TTC549 (cell line): ENCODE results near the gene ZNF528.

Experiments used
- FAIRE-seq: peaks from 2 replicates; lab custom pipeline; 2012; peaks lifted over from hg19 to GRCh38; lab: Jason Lieb, UNC

The ZNF528 gene

DNA sequence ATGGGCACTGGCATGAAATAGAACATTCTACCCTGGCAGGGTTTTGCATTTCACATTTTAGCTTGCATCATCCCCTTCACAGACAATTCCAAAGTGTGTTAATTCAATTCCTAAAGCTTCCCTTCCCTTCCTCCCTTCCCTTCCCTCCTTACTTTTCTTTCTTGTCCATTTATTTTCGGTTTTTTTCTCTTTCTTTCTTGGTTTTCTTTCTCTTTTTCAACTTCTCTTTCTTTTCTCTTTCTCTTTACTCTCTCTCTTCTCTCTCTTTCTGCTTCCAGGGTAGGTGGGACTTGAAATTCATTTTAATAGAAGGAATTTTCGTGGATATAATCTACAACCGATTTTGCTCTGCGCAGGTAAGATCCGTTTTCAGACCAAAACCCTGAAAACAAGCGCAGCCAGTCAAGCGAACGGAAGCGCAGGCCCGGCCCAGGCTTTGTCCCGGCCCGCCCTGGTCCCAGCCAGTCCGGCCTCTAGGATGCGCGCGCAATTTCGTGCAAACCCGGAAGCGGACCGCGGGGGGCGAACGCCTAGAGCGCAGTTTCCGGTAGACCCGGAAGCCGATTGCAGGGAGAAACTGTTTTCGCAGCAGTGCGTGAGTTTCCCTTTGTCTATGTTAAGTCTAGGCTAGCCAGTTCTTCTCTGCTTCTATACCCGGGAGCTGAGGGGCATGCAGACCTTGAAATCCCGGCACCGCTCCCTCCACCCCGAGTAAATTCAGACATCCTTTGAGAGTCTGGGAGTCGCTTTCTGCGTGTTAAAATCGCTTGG, at the start of gene ZNF528:
Gene ZNF528 (plus strand): TSS at position 540 of the 771 bp plus-strand sequence. CDS start 4,165 bp downstream, outside the sequence.
- FAIRE-seq, result no peak

- FAIRE-seq, result no peak
Observed at GRCh38 chr19:52351512-52351911, 46.1 kb upstream of the ZNF528 start.

DNA sequence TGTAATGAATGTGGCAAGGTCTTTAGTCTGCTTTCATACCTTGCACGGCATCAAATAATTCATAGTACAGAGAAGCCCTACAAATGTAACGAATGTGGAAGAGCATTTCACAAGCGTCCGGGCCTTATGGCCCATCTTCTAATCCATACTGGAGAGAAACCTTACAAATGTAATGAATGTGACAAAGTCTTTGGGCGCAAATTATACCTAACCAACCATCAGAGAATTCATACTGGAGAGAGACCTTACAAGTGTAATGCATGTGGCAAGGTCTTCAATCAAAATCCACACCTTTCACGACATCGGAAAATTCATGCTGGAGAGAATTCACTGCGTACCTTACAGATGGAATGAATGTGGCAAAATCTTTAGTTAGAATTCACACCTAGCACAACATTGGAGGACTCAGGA, 31.2 kb upstream of the ZNF528 start:
- FAIRE-seq, result no peak

DNA sequence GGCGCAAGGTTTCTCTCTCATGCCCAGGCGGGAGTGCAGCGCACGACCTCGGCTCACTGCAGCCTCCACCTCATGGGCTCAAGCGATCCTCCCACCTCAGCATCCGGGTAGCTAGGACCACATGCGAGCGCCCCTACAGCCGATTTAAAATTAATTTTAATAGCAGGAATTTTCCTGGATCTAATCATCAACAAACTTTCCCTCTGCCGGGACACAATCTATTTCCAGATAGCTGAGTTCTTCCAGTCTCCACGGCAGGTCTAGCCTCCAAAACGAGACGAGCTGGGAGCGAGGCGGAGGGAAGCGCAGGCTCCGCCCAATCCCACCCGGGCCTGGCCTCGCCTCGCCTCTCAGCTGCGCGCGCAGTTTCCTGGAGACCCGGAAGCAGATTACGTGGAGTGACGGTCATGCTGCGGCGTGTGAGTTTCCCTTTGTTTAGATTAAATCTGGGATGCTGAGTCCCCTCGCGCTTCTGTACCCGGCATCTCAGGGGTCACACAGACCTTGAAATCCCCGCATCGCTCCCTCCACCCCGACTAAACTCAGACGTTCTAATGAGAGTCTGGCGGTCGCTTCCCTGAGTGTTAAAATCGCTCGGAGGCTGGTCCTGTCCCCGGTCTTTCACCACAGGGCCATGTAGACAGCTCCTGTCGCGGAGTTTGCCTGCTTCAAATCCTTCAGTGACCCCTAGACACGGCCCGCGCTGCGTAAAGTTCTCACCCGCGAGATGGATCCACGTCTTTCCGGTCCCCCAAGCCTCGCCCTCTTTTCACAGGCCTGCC, 27.9 kb upstream of the ZNF528 start, which contains the start of gene ZNF880:
Gene ZNF880 (plus strand): TSS at position 365 of the 782 bp plus-strand sequence. CDS start 43 bp downstream, at position 408.
- no peak for FAIRE-seq

DNA sequence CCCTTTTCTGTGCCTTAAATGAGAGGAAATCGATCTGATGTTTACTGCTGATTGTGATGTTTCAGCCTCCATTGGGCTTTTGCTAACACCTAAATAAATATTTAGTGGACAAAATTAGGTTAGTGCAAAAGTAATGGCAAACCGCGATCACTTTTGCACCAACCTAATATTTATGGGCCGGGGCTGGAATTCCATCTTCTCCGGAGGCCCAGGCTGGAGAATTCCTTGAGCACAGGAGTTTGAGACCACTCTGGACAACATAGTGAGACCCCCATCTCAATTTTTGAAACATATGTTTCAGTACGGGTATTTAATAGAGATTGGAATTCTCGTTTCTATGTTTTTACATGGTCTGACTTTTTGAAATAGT, 27.3 kb upstream of the ZNF528 start:
- no peak for FAIRE-seq

GRCh38 chr19:52391135-52391534, 6.5 kb upstream of the ZNF528 start:
- FAIRE-seq, result no peak

- no peak for FAIRE-seq
Observed at GRCh38 chr19:52398081-52398441, 412 bp downstream of the ZNF528 start.

- no peak for FAIRE-seq
Observed at GRCh38 chr19:52410276-52410675, 12.6 kb downstream of the ZNF528 start.

GRCh38 chr19:52415711-52416110, 18.1 kb downstream of the ZNF528 start:
- no peak for FAIRE-seq

DNA sequence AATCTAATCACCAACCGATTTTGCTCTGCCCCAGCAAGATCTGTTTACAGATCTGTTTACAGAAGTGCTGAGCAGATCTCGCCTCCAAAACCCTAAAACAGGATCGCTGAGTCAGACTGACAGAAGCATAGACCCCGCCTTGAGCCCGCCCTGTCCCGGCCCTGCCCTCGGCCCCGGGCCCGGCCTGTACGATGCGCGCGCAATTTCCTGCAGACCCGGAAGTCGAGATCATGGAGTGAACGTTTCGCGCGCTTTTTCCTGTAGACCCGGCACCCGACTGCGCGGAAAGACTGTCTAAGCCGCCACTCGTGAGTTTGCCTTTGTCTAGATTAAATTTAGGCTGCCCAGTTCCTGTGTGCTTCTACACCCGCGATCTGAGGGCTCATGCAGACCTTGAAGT, 31.3 kb downstream of the ZNF528 start, which contains the start of gene ZNF534:
Gene ZNF534 (plus strand): TSS at position 212 of the 400 bp plus-strand sequence. CDS start 2,327 bp downstream, outside the sequence.
- no peak for FAIRE-seq

DNA sequence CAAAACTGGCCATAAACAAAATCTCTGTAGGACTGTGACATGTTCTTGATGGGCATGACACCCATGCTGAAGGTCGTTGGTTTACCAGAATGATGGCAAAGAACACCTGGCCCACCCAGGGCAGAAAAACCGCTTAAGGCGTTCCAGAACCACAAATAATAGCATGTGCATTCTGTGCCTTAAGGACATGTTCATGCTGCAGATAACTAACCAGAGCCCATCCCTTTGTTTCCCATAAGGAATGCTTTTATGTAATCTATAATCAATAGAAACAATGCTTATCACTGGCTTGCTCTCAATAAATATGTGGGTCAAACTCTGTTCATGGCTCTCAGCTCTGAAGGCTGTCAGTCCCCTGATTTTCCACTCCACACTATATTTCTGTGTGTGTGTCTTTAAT, 44.5 kb downstream of the ZNF528 start:
- no peak for FAIRE-seq

GRCh38 chr19:52444506-52444905, 46.9 kb downstream of the ZNF528 start:
- no peak for FAIRE-seq

GRCh38 chr19:52451241-52451640, 53.6 kb downstream of the ZNF528 start:
- no peak for FAIRE-seq

GRCh38 chr19:52453324-52454094, 55.9 kb downstream of the ZNF528 start, which contains the start of gene ZNF578:
ZNF578 (plus strand) TSS chr19:52453553; CDS start chr19:52501846, 48,293 bp downstream.
- no peak for FAIRE-seq

GRCh38 chr19:52464798-52465470, 67.3 kb downstream of the ZNF528 start:
- FAIRE-seq, result no peak
